HG02973 (cell line): Measurements from ENCODE around the gene GCK.

Experiments
- ATAC-seq: cut with Tn5 transposase; IDR thresholded peaks from one replicate; pipeline ENCODE4 v1.9.1; 2021; ENCODE audit warnings: moderate library complexity; ENCODE audit not compliant: unreplicated experiment

GCK gene

GRCh38 chr7:44223362-44224079 lies 34.3 kb upstream of the GCK start:
- ATAC-seq: no peak

DNA sequence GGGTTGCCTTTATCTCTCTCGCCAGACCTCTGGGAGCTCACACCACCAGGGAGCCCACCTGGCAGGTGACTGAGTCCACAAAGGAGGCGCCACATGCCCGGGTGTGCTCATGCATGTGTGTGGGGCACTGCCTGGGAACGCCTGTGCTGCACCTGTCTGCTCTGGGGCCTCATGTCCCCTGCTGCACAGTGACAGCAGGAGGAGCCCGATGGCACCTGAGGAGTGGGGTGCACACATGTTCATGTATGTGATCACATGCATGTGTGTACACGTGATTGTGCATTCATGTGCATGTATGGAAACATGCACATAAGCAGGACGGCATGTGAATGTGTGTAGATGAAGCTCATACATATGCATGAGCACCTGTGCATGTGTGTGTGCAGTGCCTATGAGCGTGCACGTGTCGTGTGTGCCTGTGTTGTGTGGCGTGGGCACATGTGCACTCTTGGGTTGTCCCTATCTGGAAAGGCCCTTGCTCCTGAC lies 33.6 kb upstream of the GCK start:
- no peak for ATAC-seq

- no peak for ATAC-seq
These were observed 32.8 kb upstream of the GCK start for GRCh38 chr7:44222074-44222473.

GRCh38 chr7:44221231-44221791 lies 32.1 kb upstream of the GCK start:
- ATAC-seq: no peak

DNA sequence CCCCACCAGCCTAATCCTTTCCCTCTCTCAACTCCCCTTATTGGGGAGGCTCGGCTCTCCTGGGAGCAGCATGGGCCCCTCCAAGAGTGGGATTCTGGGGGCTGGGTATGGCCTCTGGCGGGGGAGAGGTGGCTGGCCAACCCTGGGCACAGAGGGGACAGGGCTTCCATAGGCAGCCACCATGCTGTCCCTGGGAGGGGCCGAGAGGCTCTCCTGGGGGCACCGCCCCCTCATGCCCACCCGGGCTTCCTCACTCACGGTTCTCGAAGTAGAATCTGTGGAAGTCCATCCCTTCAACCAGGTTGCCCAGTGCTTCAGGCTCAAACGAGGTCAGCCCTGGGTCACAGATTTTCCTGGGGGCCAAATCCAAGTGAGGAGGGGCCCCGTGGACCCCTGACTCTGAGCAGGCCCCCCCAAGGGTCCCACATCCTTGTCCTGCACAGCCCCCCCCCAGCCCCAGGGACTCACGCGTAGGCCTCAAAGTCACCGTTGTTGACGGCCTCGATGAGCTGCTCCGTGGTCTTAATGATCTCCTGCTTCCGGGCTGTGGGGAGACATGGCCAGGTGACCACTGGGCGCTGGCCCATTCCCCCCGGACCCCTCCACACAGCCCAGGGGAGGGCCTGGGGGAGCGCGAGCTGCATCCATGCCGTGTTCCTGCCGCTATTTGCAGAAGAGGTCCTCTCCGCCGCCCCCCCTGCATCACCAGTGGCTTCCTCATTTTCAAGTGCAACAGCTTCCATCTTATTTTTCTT lies 31.3 kb upstream of the GCK start:
- ATAC-seq: no peak

GRCh38 chr7:44220046-44220357 lies 30.8 kb upstream of the GCK start:
- ATAC-seq: no peak

DNA sequence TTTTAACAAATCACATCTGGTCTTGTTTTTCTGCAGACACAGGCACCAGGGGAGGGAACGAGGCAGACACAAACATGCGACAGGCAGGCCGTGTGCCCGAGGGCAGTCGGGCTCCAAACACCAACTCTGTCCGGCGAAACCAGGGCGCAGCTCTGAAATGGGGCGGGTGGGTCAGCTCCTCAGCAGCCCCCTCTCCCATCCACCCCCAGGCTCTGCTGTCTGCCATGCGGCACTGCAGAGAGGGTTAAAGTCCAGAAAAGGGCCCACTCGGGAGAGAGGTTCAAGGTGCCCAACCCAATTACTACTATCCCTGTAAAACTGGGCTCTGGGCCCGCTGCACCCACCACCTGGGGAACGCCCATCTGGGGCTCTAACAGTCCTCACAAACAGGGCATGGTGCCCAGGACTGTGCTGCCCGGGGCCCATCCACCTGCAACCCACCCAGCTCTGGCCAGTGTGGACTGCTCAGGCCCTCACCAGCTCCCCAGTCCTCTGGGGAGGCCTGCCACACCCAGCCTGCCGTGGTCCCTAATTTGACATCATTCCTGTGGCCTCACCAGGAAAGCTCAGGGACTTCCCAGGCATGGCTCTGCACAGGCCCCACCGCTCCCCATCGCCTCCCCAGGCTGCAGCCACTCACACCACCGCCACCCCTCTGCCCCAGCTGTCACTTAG lies 30.3 kb upstream of the GCK start:
- no peak for ATAC-seq

GRCh38 chr7:44218418-44219201 lies 29.4 kb upstream of the GCK start:
- ATAC-seq: no peak

GRCh38 chr7:44217852-44218402 lies 28.7 kb upstream of the GCK start:
- ATAC-seq: no peak

GRCh38 chr7:44217223-44217714 lies 28.0 kb upstream of the GCK start:
- ATAC-seq: no peak

DNA sequence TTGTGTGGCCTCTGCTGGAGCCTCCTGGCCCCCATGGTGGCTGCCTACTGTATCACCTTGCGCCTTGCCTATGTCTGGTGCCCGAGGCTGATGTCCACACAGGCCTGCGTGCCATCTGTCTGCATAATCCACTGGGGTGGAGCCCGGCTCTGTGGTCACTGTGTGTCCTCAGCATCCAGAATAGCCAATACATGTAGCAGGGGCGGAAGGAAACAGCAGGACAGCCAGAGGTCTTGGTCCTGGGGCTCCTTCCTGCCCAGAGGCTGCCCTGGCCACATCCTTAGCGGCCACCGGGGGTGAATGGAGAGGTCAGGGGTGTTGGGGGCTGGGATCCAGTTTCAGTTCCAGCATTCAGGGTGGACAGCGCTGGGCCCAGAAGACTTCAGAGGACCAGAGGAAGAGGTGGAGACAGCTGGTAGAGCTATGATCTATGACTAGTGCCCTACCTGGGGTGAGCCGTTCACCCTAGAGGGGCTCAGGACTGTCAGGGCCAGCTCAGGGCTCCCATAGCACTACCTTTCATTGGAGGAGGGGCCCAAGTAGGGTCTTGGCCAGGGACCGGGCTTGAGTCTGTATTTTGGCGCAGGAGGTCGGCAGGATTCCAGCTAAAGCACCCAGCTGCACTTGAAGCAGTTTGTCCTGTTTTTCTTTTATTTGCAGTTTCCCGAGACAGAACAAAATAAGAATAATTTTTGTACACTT lies 27.4 kb upstream of the GCK start:
- ATAC-seq: no peak

DNA sequence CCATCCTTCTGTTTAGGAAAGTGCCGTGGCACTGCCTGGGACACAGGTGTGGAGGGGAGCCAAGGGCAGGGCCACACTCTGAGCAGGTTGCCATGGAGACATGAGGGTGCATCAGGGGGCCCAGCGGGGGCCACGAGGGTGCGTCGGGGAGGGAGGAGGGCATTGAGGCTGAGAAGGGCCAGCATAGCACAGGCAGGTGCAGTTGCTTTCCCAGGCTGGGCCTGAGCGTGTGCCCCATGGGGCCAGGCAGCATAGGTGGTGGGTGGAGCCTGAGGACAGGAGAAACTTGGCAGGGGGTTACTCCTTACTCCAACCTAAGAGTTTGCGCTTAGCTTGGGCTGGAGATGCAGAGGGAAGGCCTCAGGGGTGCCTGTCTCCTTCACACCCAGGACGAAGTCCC lies 26.8 kb upstream of the GCK start:
- ATAC-seq: no peak

- ATAC-seq: no peak
These were observed 26.3 kb upstream of the GCK start for GRCh38 chr7:44215531-44215930.

- no peak for ATAC-seq
These were observed 24.7 kb upstream of the GCK start for GRCh38 chr7:44213877-44214388.

- ATAC-seq: no peak
These were observed 24.1 kb upstream of the GCK start for GRCh38 chr7:44213206-44213876.

GRCh38 chr7:44212581-44213184 lies 23.4 kb upstream of the GCK start:
- ATAC-seq: no peak

DNA sequence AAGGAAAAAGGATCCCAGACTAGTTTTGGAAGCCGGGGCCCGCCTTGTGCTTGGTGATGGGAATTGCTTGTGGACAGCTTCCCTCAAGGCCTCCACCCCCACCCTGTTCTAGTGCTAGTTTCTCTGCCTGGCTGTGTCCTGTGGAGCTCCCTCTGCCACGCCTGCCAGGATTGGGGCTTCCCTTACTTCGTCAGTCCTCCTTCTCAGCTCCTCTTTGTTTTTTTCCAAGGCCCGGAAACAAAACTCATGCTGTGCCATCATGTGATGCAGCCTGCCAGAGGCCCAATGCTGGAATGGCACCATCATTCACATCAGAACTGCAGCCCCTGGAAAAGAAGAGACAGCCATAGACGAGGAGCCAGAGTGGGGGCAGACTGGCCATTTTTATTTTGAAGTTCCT lies 22.8 kb upstream of the GCK start:
- no peak for ATAC-seq

DNA sequence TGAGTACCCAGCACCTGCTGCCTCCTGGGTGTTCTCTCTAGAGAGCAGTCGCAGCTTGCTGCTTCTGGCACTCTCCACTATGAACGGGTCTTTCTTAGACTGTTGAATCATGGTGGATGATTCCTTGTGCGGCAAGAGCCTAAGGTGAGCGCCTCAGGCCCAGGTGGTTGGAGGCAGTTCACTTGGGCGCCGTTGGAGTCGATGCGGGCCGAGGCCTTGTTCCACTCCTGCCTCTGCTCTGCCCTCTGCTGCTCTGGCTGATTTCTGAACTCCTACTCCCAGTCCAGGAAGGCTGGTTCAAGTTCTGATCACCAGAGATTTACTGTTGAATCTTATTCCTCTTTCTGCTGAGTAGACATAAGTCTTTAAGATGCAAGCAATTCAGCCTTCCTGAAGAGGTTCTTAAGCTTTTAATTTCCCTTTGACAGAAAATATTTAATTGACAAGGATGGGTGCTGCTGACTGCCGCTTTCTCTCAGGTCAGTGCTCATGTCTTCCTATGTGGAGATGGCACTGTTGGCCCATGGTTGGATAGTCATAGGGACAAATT lies 22.0 kb upstream of the GCK start:
- no peak for ATAC-seq
